Embryonic facial prominence (tissue), 1 donor: ENCODE data around the gene FCGR1A.
"Not testable (repeated sequence)": the region's sequence is repeated elsewhere in the genome, so short reads cannot be mapped to it uniquely, and the experiment has no call there.

Experiments used
- DNase-seq: peaks from one replicate; pipeline ENCODE4 v3.0.0-alpha.2; 2016; ENCODE audit errors: extremely low spot score

The FCGR1A gene

GRCh38 chr1:149782600-149782999, at the start of gene FCGR1A:
Gene FCGR1A (plus strand): TSS chr1:149782694. CDS start chr1:149782744, 50 bp downstream.
- not testable (repeated sequence) for DNase-seq

DNA sequence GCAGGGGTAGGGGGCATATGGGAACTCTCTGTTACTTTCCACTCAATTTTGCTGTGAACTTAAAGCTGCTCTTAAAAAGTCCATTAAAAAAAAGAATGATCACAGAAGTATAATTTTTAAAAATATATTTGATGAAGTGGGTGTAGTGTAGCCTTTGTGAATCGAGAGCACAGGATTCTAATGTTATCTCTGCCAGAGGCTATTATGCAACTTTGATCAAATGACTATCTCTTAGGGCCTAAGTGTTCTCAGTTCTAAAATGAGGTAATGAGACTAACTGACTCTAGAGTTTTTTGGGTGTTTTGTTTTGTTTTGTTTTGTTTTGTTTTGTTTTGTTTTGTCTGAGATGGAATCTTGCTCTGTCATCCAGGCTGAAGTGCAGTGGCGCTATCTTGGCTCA, 49.7 kb upstream of the FCGR1A start:
- DNase-seq: not testable (repeated sequence)

DNA sequence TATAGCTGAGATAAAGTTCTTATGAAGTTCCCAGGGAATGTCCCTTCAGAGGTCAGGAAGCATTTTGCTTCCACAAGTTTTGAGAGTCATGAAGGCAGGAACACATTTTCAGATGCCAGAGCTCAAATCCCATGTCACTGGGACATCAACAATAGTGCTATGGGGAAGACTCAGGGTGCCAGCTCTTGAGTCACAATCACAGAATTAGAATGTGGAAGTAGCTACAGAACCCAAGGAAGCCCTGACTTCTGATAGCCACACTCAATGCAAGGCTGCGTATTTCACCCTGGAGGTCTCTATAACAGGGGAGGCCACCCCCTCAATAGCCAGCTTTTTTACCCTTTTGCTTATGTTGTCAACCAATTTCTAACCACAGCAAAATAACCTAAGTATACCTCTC, 47.8 kb upstream of the FCGR1A start:
- DNase-seq: not testable (repeated sequence)

GRCh38 chr1:149740148-149740581, 42.3 kb upstream of the FCGR1A start:
- DNase-seq: peak; percentile 5

- not testable (repeated sequence) for DNase-seq
Measured at GRCh38 chr1:149740590-149741230, 41.8 kb upstream of the FCGR1A start.

- not testable (repeated sequence) for DNase-seq
Measured at GRCh38 chr1:149741914-149742313, 40.6 kb upstream of the FCGR1A start.

DNA sequence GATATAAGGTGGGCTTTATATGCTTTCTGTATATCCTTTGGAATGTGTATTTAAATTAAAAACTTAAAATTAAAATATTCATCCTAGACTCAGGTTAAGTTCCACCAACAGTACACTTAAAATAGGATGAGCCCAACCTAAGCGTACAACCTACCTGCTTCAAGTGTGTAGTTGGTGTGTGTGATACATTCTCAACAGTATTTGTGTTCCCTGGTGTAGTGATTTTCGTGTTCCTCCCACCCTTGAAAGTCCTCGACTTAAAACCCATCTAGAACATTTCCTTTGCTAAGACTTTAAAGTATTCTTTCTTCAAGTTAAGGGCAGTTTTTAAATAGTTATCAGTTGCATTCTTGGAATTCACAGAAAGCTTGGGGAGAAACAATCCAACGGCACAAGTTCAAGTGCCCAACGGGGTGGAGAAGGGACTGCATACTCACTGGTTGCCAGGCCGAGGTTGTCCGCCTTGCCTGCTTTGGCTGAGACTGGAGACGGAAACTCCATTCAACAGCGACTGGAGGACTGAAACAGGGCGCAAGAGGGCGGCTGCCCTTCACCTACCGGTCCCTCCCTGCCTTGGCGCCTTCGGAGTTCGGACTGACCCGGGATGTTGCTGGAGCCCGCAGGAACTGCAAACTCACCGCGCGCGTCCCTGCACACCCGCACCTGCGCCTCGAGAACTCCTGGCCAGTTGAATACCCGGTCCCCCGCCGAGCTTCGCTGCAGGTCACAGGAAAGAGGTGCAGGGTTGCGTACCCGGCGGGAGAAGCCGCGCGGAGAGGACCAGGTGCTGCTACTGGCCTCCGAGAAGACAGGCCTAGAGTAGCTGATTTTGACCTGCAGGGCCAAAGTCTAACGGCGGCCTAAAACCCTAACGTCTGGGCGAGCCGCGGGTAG, 35.8 kb upstream of the FCGR1A start:
- not testable (repeated sequence) for DNase-seq

GRCh38 chr1:149747359-149748143, 34.9 kb upstream of the FCGR1A start:
- DNase-seq: not testable (repeated sequence)

- DNase-seq: not testable (repeated sequence)
Measured at GRCh38 chr1:149748144-149748500, 34.4 kb upstream of the FCGR1A start.

DNA sequence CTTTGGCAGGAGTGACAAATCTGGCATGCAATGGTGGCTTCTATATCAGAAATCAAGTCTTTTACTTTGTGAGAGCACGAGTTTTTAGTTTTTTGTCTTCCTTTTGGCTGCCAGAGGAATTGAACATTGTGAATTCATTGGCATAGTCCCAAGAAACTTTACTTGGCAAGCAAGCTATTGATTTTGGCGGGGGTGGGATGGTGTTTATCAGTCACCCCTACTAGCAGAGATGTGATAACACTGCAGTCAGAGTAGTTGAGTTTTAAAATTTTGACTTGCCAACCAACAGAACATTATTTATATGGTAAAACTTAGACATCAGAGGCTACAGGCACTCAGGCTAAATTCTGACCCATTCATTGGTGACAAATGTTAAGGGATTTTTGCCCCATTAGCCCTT, 31.9 kb upstream of the FCGR1A start:
- not testable (repeated sequence) for DNase-seq

DNA sequence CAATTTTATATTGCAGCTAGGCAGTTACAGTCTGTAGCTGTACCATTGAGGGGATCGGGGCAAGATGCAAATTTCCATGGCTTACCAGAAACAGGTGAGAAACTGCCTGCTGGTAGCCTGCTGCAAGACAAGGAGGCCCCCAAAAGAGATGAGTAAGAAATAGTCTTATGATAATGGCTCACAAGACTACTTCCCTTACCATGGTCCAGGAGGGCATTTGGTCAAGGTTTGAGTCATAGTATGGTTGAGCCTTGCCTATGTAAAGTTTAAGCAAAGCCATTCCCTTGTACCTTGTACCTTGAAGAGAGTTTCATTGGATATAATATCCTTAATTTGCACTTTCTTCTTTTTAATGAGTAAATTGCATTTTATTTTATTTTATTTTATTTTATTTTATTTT, 30.3 kb upstream of the FCGR1A start:
- DNase-seq: not testable (repeated sequence)

GRCh38 chr1:149753466-149753865, 29.0 kb upstream of the FCGR1A start:
- DNase-seq: not testable (repeated sequence)

DNA sequence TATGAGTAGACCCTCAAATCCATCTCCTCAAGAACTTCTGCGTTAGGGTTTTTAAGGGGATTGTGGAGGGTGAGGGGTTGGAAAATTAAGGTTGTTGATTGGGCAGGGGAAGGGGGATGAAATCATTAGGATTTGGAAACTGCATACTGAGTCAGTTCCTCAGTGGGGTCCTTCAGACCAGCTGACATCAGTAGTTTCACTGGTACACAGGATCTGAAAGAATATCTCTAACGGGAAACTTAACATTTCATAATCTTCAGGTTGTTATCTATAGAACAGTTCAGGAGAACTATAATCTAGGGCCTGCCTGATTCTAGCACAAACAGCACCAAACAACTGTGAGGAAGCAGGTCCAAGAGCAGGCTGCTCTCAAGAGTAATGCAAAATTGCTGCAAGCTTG, 27.2 kb upstream of the FCGR1A start:
- not testable (repeated sequence) for DNase-seq

DNA sequence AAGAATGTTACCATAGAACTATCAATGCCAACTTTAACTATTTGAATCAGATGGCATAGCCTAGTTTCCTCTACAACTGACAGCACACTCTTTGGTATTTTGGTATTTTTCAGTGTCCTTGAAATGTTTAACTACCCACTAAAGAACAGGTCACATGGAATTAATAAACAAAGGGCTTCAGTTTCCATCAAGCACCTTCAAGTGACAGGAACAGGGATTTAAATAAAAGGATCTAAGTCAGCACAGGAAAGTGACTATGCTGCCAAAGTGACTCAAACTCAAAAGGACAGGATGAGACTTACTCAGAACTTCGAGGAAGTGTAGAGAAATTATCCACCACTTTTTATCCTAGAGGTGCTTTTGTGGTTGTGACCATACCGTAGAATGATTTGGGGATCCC, 20.2 kb upstream of the FCGR1A start:
- DNase-seq: not testable (repeated sequence)

DNA sequence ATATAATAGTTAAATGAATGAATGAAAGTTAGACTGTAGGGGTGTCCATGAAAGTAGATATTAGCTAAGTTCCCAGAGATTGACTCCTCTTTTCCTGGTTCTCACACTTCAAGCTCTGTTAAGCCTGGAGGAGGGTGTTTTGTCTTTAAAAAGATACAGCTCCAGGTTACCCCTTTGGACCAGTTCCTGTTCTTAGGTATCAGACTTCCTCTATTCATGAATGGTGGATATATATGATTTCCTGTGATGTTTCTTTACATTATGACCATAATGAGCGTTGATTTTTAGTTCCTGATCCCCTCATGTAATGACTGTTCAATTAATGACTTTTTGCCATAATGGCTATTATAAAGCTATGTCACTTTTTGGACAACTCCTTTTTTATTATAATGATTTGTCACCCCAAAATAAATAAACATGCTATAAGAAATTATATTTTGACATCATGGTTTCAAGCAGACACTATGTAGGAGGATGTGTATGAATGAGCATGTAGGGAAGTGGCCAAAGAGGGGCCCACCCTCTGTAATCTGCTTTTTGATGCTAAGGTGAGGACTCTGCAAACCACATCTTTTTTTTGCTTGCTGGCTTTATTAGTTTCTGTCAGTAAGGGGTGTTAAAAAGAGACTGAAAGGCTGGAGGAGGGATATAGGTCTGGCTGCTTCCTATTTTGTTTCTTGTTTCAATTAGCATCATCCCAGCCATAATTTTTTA, 18.2 kb upstream of the FCGR1A start:
- DNase-seq: not testable (repeated sequence)

GRCh38 chr1:149766241-149766640, 16.3 kb upstream of the FCGR1A start:
- DNase-seq: not testable (repeated sequence)

DNA sequence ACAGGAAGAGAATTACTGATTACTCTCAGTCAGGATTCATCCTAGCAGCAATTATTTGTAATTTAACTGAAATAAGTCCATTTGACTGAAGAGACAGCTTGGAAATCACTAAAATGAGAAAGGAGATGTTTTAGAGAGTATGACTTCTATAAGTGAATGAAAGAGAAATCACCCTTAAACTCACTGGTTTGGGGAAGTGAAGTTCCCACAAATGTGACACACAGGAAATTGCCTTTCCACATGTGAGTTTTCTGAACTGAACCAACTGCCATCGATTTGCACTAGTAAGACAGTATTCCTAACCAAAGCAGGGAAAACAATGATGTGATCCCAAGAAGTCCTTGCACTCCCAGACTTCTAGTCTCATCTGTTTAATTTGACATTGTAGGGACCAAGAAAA, 13.3 kb upstream of the FCGR1A start:
- not testable (repeated sequence) for DNase-seq

DNA sequence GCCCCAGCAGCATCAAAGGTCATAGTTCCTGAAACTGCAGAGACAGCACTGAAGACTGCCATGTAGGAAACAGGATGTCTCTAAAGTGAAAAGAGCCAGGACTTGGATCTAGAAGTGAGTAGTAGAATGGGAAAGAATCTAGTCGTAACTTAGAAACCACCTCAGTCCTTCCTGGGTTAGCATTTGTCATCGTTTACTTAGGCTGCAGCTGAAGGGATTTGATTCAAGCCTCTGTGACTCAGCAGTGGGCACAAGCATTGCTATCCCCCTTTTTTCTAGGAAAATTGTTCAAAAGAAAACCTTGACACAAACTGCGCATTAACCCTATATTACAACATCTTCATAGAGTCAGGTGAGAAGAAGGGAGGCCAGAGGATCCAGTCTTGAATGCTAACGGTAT, 11.8 kb upstream of the FCGR1A start:
- DNase-seq: not testable (repeated sequence)

GRCh38 chr1:149771653-149772425, 10.7 kb upstream of the FCGR1A start:
- DNase-seq: not testable (repeated sequence)

- DNase-seq: not testable (repeated sequence)
Measured at GRCh38 chr1:149775510-149776147, 6.9 kb upstream of the FCGR1A start.
